Stimulated activated CD8-positive, alpha-beta memory T cell treated with anti-CD3 and anti-CD28 coated beads, Interleukin-4, amount 100 ng/mL, for 1 hour (primary cell): ENCODE results near the gene TSPEAR.
"Not testable (repeated sequence)": the region's sequence is repeated elsewhere in the genome, so short reads cannot be mapped to it uniquely, and the experiment has no call there.

Experiments used
- DNase-seq, 2 donors: peaks; one replicate each; pipeline ENCODE4 v3.0.0-alpha.2; 2020; ENCODE audit warnings: low read depth in 2 of 2, low spot score in 1 of 2

TSPEAR gene

DNA sequence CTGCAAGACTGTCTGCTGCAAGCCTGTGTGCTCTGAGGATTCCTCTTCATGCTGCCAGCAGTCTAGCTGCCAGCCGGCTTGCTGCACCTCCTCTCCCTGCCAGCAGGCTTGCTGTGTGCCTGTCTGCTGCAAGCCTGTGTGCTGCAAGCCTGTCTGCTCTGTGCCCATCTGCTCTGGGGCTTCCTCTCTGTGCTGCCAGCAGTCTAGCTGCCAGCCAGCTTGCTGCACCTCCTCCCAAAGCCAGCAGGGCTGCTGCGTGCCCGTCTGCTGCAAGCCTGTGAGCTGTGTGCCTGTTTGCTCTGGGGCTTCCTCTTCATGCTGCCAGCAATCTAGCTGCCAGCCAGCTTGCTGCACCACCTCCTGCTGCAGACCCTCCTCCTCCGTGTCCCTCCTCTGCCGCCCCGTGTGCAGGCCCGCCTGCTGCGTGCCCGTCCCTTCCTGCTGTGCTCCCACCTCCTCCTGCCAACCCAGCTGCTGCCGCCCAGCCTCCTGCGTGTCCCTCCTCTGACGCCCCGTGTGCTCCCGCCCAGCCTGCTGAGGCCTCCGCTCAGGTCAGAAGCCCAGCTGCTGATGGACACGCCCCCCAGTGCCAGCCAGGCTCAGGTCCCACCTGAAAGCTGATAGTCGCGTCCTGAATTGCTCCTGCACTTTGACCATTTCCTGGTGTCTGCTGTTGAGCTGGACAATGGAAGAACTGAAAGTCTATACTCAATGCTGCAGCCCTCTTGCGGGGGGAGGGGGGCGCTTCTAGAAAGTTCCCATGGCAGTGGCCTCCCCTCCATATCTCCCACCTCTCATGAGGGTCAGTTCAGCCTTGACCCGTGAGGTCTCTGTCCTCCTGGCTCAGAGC, 136.7 kb downstream of the TSPEAR start:
- no peak for DNase-seq

DNA sequence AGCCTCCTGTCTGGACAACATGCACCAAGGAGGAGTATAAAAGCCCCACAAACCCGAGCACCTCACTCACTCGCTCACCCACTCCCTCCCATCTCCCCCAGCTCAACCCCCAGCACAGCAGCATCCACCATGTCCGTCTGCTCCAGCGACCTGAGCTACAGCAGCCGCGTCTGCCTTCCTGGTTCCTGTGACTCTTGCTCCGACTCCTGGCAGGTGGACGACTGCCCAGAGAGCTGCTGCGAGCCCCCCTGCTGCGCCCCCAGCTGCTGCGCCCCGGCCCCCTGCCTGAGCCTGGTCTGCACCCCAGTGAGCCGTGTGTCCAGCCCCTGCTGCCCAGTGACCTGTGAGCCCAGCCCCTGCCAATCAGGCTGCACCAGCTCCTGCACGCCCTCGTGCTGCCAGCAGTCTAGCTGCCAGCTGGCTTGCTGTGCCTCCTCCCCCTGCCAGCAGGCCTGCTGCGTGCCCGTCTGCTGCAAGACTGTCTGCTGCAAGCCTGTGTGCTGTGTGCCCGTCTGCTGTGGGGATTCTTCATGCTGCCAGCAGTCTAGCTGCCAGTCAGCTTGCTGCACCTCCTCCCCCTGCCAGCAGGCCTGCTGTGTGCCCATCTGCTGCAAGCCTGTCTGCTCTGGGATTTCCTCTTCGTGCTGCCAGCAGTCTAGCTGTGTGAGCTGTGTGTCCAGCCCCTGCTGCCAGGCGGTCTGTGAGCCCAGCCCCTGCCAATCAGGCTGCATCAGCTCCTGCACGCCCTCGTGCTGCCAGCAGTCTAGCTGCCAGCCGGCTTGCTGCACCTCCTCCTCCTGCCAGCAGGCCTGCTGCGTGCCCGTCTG, 137.5 kb downstream of the TSPEAR start, which contains the start of gene KRTAP10-4:
Gene KRTAP10-4 (plus strand): TSS at position 100 of the 827 bp plus-strand sequence. CDS start 30 bp downstream, at position 130.
- DNase-seq: not testable (repeated sequence)

- DNase-seq: no peak
Observed at GRCh38 chr21:44572959-44573583, 138.3 kb downstream of the TSPEAR start.

GRCh38 chr21:44571844-44572782, 139.3 kb downstream of the TSPEAR start:
- no peak for DNase-seq

- DNase-seq: no peak
Observed at GRCh38 chr21:44571296-44571695, 140.1 kb downstream of the TSPEAR start.

- DNase-seq: no peak
Observed at GRCh38 chr21:44569861-44570517, 141.4 kb downstream of the TSPEAR start.

GRCh38 chr21:44568667-44569556, 142.5 kb downstream of the TSPEAR start:
- no peak for DNase-seq

GRCh38 chr21:44568261-44568660, 143.1 kb downstream of the TSPEAR start:
- DNase-seq: no peak

GRCh38 chr21:44567481-44568171, 143.7 kb downstream of the TSPEAR start:
- DNase-seq: no peak

DNA sequence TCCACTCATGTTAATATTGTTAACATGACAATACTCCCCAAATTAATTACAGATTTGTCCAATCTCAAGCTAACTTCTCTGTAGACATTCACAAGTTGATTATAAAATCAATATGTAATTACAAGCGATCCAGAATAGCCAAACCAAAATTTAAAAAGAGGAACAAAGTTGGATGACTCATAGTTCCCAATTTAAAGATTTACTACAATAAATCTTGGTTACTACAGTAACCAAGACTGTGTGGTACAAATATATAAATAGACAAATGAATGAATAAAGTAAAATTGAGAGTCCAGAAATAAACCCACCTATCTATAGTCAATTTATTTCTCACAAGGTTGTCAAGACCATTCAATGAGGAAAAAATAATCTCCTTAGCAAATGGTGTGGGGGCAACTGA, 145.0 kb downstream of the TSPEAR start:
- DNase-seq: no peak

- DNase-seq: no peak
Observed at GRCh38 chr21:44564886-44565598, 146.3 kb downstream of the TSPEAR start.

DNA sequence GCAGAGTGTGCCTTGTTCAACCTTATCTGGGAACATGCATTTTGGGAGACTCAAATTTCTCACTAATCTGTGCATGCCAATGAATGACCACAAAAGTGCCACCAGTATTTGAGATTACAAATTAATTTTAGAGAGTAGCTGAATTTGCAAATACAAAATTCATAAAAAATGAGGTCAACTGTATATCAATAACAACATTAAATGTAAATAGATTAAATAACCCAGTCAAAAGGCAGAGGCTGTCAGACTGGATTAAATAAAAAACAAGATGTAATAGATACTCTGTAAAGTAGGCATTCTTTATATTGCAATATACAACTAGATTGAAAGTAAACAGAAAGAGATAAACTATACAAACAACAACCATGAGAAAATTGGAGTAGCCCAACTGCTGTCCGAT, 147.3 kb downstream of the TSPEAR start:
- no peak for DNase-seq

DNA sequence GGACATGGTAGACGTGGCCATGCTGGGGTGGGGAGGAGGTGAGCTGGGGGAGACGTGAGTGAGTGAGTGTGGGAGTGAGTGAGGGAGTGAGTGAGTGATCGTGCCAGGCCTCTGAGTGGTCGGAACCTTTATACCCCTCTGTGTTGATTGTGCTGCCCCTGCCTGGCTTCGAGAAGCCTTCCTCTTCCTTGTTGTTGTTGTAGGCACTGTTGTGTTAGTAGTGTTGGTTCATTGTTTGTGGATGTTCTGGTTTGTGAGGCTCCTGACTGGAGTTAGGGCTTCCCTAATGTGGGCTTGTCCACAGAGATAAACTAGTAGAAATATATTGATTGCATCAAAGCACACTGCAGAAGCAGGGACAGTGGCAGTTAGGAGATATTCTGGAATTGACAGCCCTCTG, 152.7 kb downstream of the TSPEAR start, which contains the start of gene KRTAP10-3:
Gene KRTAP10-3 (minus strand): TSS at position 101 of the 400 bp plus-strand sequence. CDS start 80 bp downstream, at position 21.
- no peak for DNase-seq

GRCh38 chr21:44558329-44558675, 153.1 kb downstream of the TSPEAR start:
- DNase-seq: not testable (repeated sequence)

GRCh38 chr21:44557491-44558328, 153.7 kb downstream of the TSPEAR start:
- DNase-seq: no peak

DNA sequence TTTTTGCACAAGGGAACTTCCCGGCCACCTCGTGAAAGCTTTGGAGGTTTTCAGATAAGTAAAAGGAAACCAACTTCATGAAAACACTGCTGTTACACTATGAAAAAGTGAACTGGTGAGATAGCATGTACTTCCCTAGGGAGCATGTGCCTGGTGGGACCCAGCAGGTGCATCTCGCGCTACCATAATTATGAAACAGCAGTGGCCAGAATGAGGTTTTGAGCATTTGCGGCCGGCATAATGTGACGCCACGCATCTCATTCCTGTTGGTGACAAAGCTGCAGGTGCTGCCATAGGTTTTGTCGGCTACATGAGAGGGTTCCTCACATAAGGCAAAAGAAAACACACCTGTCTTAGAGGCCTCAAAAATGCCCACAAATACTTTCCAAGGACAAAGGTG, 154.5 kb downstream of the TSPEAR start:
- no peak for DNase-seq
